SU-DHL-6 (cell line): ENCODE measurements around the gene GHR.

Source experiments
- H2AFZ ChIP-seq: fragments of 200-600 bp; sonication (generic); 2 replicates; pipeline ENCODE4 v1.6.1; 2014; ENCODE audit warnings: low read depth, mild to moderate bottlenecking, moderate library complexity, mixed read lengths, antibody characterized with exemption, low read length; ENCODE audit not compliant: severe bottlenecking
- H3F3A ChIP-seq: fragments of 200-600 bp; shearing (Covaris generic); 2 replicates; pipeline ENCODE4 v1.6.0; 2016; ENCODE audit warnings: antibody characterized with exemption, mild to moderate bottlenecking; ENCODE audit not compliant: insufficient read depth
- H3K27ac ChIP-seq: fragments of 200-600 bp; sonication (generic); 2 replicates; pipeline ENCODE4 v1.5.1; 2016; ENCODE audit warnings: low read depth, mild to moderate bottlenecking, low read length, moderate library complexity, mixed read lengths
- H3K27me3 ChIP-seq: fragments of 200-600 bp; sonication (generic), shearing (Covaris generic); 2 replicates; pipeline ENCODE4 v1.6.0; 2014; ENCODE audit warnings: mild to moderate bottlenecking, low read length
- H3K36me3 ChIP-seq: fragments of 200-600 bp; sonication (generic); 2 replicates; pipeline ENCODE4 v1.6.1; 2014; ENCODE audit warnings: mild to moderate bottlenecking, low read length, mixed read lengths
- H3K4me2 ChIP-seq: fragments of 300-600, 200-600 bp; shearing (Covaris generic), sonication (generic); 2 replicates; pipeline ENCODE4 v1.6.0; 2014; ENCODE audit warnings: low read length, low read depth, mild to moderate bottlenecking; ENCODE audit not compliant: poor library complexity, severe bottlenecking
- H3K4me3 ChIP-seq: fragments of 200-600 bp; sonication (generic); 2 replicates; pipeline ENCODE4 v1.5.1; 2014; ENCODE audit warnings: antibody characterized with exemption, low read length, mild to moderate bottlenecking, mixed read lengths; ENCODE audit not compliant: insufficient read depth, poor library complexity, severe bottlenecking
- H3K79me2 ChIP-seq: fragments of 200-600 bp; sonication (generic); 2 replicates; pipeline ENCODE4 v1.6.1; 2014; ENCODE audit warnings: mild to moderate bottlenecking, low read length, moderate library complexity; ENCODE audit not compliant: insufficient read depth
- H3K9ac ChIP-seq: fragments of 200-600 bp; sonication (generic); 2 replicates; pipeline ENCODE4 v1.7.0; 2014; ENCODE audit warnings: mild to moderate bottlenecking, low read length
- H3K9me2 ChIP-seq: fragments of 200-600 bp; sonication (generic); replicated peaks from 2 replicates; pipeline ENCODE4 v1.6.1; 2014; ENCODE audit warnings: low read length; ENCODE audit not compliant: insufficient read depth
- H3K9me3 ChIP-seq: fragments of 200-600 bp; sonication (generic); 2 replicates; pipeline ENCODE4 v1.6.1; 2014; ENCODE audit warnings: low read length, mixed read lengths; ENCODE audit not compliant: insufficient read depth
- H4K20me1 ChIP-seq: fragments of 200-600 bp; sonication (generic); 2 replicates; pipeline ENCODE4 v1.6.1; 2014; ENCODE audit warnings: low read depth, mild to moderate bottlenecking, antibody characterized with exemption, low read length, moderate library complexity, mixed read lengths
- EZH2phosphoT487 ChIP-seq: fragments of 200-600 bp; sonication (generic), shearing (Covaris generic); conservative IDR thresholded peaks from 2 replicates; pipeline ENCODE4 v1.6.1; 2018; ENCODE audit warnings: mild to moderate bottlenecking, antibody characterized with exemption, low read length, moderate library complexity, mixed read lengths
- TF ChIP-seq, protein P1 (sequence below): fragments of 200-600 bp; sonication (generic); IDR thresholded peaks from one replicate; pipeline ENCODE4 v1.5.1; 2017; ENCODE audit warnings: antibody characterized with exemption, mild to moderate bottlenecking, low read length, moderate library complexity; ENCODE audit not compliant: insufficient read depth, poor library complexity, severe bottlenecking

The GHR gene

DNA sequence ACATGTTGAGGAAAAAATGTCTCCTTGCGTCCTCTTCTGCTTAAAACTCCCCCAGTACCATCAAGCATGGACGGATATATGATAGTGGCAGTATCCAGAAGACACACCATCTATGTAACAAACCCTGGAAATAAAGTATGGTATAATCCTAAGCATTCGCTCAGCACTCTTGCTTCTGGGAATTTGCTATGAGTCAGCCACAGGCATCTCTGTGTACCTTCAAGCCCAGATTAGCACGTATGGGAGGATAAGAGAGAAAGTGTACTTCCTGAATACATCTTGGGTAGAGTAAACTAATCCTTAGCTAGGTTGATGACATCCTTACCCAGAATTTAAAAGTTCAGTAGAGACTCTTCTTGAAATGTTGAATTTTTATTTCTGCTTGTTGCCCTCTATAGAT, 71.2 kb downstream of the GHR start:
- no peaks in the 10 kb centered on the region for H3F3A ChIP-seq
- no peak overlapping the region for H3K4me3 ChIP-seq
- H3K27ac ChIP-seq, result no peak overlapping the region
- TF ChIP-seq, protein P1, sequence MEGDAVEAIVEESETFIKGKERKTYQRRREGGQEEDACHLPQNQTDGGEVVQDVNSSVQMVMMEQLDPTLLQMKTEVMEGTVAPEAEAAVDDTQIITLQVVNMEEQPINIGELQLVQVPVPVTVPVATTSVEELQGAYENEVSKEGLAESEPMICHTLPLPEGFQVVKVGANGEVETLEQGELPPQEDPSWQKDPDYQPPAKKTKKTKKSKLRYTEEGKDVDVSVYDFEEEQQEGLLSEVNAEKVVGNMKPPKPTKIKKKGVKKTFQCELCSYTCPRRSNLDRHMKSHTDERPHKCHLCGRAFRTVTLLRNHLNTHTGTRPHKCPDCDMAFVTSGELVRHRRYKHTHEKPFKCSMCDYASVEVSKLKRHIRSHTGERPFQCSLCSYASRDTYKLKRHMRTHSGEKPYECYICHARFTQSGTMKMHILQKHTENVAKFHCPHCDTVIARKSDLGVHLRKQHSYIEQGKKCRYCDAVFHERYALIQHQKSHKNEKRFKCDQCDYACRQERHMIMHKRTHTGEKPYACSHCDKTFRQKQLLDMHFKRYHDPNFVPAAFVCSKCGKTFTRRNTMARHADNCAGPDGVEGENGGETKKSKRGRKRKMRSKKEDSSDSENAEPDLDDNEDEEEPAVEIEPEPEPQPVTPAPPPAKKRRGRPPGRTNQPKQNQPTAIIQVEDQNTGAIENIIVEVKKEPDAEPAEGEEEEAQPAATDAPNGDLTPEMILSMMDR, result no peak
- H3K36me3 ChIP-seq, result no peaks in the 10 kb centered on the region
- no peaks in the 10 kb centered on the region for H3K27me3 ChIP-seq
- H4K20me1 ChIP-seq, result no peaks in the 10 kb centered on the region
- H3K79me2 ChIP-seq, result no peaks in the 10 kb centered on the region
- H3K9me3 ChIP-seq, result no peaks in the 10 kb centered on the region
- H3K4me2 ChIP-seq, result no peak overlapping the region
- no peak overlapping the region for H3K9ac ChIP-seq
- no peak overlapping the region for H2AFZ ChIP-seq
- no peaks in the 10 kb centered on the region for H3K9me2 ChIP-seq

DNA sequence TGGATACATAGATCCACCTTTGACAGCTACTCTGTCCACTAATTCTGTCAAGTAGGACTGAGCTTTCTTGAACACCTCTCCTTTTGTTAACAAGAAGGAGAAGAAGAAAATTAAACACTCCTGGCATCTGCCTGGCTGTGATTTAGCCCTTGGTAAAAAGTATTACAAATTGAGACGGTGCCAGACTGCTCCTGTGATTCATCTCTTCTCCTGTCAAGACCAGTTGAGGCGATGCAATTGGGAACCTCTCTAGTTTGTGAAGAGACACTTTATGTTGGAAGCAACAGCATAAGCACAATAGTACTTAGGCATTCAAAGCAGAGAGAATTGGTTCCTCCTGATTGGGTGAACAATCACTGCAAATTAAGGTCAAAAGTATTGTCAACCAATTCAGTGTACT, 72.7 kb downstream of the GHR start:
- no peaks in the 10 kb centered on the region for H3K9me2 ChIP-seq
- H3K27ac ChIP-seq, result no peak overlapping the region
- H3K4me2 ChIP-seq, result no peak overlapping the region
- no peak overlapping the region for H3K9ac ChIP-seq
- H2AFZ ChIP-seq, result no peak overlapping the region
- no peak for TF ChIP-seq EZH2phosphoT487
- TF ChIP-seq, protein P1, result no peak
- H4K20me1 ChIP-seq, result no peaks in the 10 kb centered on the region
- no peaks in the 10 kb centered on the region for H3K36me3 ChIP-seq
- H3K9me3 ChIP-seq, result no peaks in the 10 kb centered on the region
- H3K79me2 ChIP-seq, result no peaks in the 10 kb centered on the region
- no peak overlapping the region for H3K4me3 ChIP-seq
- no peaks in the 10 kb centered on the region for H3K27me3 ChIP-seq
- H3F3A ChIP-seq, result no peaks in the 10 kb centered on the region

DNA sequence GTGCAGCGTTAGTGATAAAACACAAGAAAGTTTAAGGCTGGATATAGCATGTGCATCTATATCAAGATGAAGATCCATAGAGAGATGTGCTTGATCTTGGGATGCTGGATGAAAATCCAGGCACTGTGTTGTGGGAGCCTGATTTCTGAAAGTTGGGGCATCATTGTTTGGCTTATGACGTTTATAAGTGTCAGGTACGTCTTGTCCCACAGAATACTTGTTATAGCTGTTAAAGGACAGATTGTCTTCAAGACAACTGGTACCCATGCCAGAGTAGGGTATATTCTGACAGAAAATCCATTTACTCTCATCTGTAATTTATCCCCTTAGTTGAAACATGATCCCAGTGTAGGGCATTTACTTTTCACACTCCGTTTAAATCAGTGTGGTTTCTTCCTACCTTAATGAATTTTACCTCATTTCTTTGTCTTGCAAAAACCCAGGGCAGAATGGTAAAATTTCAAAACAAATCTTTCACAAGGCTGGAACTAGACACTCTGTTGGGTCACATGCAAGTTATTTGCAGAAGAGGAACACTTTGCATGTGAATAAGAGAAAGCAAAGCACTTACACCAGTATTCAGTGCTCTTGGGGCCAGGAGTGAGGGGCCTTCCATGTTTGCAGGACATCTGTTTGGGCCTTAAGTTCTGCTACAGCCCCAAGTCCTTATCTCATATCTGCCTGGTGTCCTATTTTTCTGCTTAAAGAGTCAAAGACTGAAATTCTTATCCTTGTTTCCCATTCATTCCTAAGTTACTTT, 73.3 kb downstream of the GHR start:
- no peaks in the 10 kb centered on the region for H3K79me2 ChIP-seq
- no peaks in the 10 kb centered on the region for H3K36me3 ChIP-seq
- no peak overlapping the region for H3K9ac ChIP-seq
- no peaks in the 10 kb centered on the region for H3K9me2 ChIP-seq
- no peaks in the 10 kb centered on the region for H3K9me3 ChIP-seq
- no peaks in the 10 kb centered on the region for H3F3A ChIP-seq
- no peak overlapping the region for H3K27ac ChIP-seq
- TF ChIP-seq, protein P1, result no peak
- TF ChIP-seq EZH2phosphoT487, result no peak
- H2AFZ ChIP-seq, result no peak overlapping the region
- H3K27me3 ChIP-seq, result no peaks in the 10 kb centered on the region
- no peaks in the 10 kb centered on the region for H4K20me1 ChIP-seq
- H3K4me3 ChIP-seq, result no peak overlapping the region
- H3K4me2 ChIP-seq, result no peak overlapping the region

DNA sequence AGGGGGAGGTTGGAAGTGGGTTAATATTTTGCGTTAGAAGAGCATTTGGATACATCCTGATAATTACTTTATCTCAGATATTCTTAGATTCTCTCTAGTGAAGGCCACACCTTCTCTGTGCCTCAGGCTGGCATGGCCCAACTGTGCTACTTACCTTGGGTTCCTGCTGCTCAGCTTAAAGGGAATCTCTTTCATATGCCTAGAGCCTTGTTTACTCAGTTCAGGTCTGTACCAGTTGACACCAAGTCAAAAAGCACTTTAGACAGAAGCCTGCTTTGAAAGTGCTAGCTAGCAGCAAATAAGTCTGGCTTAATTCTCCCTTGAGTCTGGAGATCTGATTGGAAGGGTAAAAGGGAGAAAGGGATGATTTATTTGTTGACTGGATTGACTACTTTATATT, 74.8 kb downstream of the GHR start:
- Histone ChIP-seq H3K4me3 (no peak overlapping the region), H3F3A (no peaks in the 10 kb centered on the region), H3K9me3 (no peaks in the 10 kb centered on the region), H2AFZ (no peak overlapping the region), H3K36me3 (no peaks in the 10 kb centered on the region), H4K20me1 (no peaks in the 10 kb centered on the region), H3K27me3 (no peaks in the 10 kb centered on the region), H3K27ac (no peak overlapping the region), H3K9ac (no peak overlapping the region), H3K9me2 (no peaks in the 10 kb centered on the region), H3K79me2 (no peaks in the 10 kb centered on the region), H3K4me2 (no peak overlapping the region)
- TF ChIP-seq, protein P1, result no peak
- TF ChIP-seq EZH2phosphoT487, result no peak
